Caco-2 (cell line): Measurements from ENCODE around the gene ANP32A. TPM values are rescaled to one million over a fixed set of nuclear protein-coding genes. Genes with fewer than 3 reads are reported as not detected.
"Not testable (repeated sequence)": the region's sequence is repeated elsewhere in the genome, so short reads cannot be mapped to it uniquely, and the experiment has no call there.

ENCODE experiments used
- BruUV-seq: library from RNA; stranded (reverse); fragments of 400-500 nt; replicated peaks from 2 replicates; lab custom pipeline; 2021; lab: Mats Ljungman, UMichigan
- CTCF ChIA-PET: fragments of 300-600 bp; sonication (Branson Sonifier 250); formaldehyde crosslinking; loops from one replicate; lab custom pipeline; 2022; ENCODE audit warnings: antibody characterized with exemption; lab: Charles Lee
- POLR2A ChIA-PET: fragments of 300-600 bp; sonication (Branson Sonifier 250); formaldehyde crosslinking; loops from one replicate; lab custom pipeline; 2022; ENCODE audit warnings: antibody characterized with exemption; lab: Charles Lee
- DNase-seq, 2 experiments: peaks; one replicate each; pipeline versions ENCODE4 v3.0.0 to v3.0.0-alpha.2; 2020 to 2022
- H3K27me3 ChIP-seq: replicated peaks from 2 replicates; pipeline ENCODE4 v1.6.0; 2011; ENCODE audit warnings: low read length; ENCODE audit not compliant: control insufficient read depth, insufficient read depth
- H3K36me3 ChIP-seq: 2 replicates; pipeline ENCODE4 v1.5.1; 2011; ENCODE audit warnings: low read length; ENCODE audit not compliant: control insufficient read depth, insufficient read depth
- H3K4me1 ChIP-seq: fragments of 250-450 bp; sonication (Bioruptor Pico); 2 replicates; pipeline ENCODE4 v1.5.1; 2020; ENCODE audit warnings: mild to moderate bottlenecking
- H3K4me3 ChIP-seq: 2 replicates; pipeline ENCODE4 v1.5.1; 2011; ENCODE audit warnings: low read depth, mild to moderate bottlenecking, control low read depth, low read length
- H3K9me3 ChIP-seq: fragments of 250-450 bp; sonication (Bioruptor Pico); 2 replicates; pipeline ENCODE4 v1.5.1; 2020; ENCODE audit warnings: mild to moderate bottlenecking, moderate library complexity
- H3K27ac Mint-ChIP-seq: one replicate; pipeline ENCODE4 v1.8.0; 2022; ENCODE audit warnings: mixed read lengths; ENCODE audit not compliant: unreplicated experiment
- H3K27me3 Mint-ChIP-seq: one replicate; pipeline ENCODE4 v1.8.0; 2022; ENCODE audit warnings: mixed read lengths; ENCODE audit not compliant: insufficient read depth, unreplicated experiment
- H3K36me3 Mint-ChIP-seq: one replicate; pipeline ENCODE4 v1.8.0; 2022; ENCODE audit warnings: mild to moderate bottlenecking, mixed read lengths; ENCODE audit not compliant: insufficient read depth, unreplicated experiment
- H3K4me1 Mint-ChIP-seq: one replicate; pipeline ENCODE4 v1.8.0; 2022; ENCODE audit warnings: low read depth, mixed read lengths; ENCODE audit not compliant: unreplicated experiment
- H3K4me3 Mint-ChIP-seq: one replicate; pipeline ENCODE4 v1.8.0; 2022; ENCODE audit warnings: mild to moderate bottlenecking, moderate library complexity, mixed read lengths; ENCODE audit not compliant: unreplicated experiment
- H3K9me3 Mint-ChIP-seq: one replicate; pipeline ENCODE4 v1.8.0; 2022; ENCODE audit warnings: mixed read lengths; ENCODE audit not compliant: unreplicated experiment
- CTCF ChIP-seq, 2 experiments: fragments of 200-600 bp in 1 of 2; IDR thresholded peaks; 1 replicate in 1 of 2; 2 replicates in 1 of 2; pipeline versions ENCODE4 v1.5.1 to v1.8.0; 2011 to 2022; ENCODE audit warnings: antibody characterized with exemption in 1 of 2, control low read depth in 1 of 2, inconsistent platforms in 1 of 2, low read depth in 1 of 2, low read length in 1 of 2, mild to moderate bottlenecking in 1 of 2, moderate library complexity in 1 of 2; ENCODE audit not compliant: insufficient read depth in 1 of 2, severe bottlenecking in 1 of 2, unreplicated experiment in 1 of 2
- intact Hi-C: fragments of 100-400 bp; cut with micrococcal nuclease; formaldehyde crosslinking; loops from one replicate; pipeline ENCODE4 v1.10.0; 2022; ENCODE audit not compliant: unreplicated experiment
- total RNA-seq: library from RNA; stranded (reverse); gene quantifications from 2 replicates; pipeline ENCODE4 v1.2.3, GENCODE V29; 2022

Gene ANP32A
- total RNA-seq, 1 experiment from 2014 or later = 169 TPM

- DNase-seq = no peak
- no TSS peak for BruUV-seq
- Histone ChIP-seq H3K9me3 (no peaks in the 10 kb centered on the region), H3K36me3 (no peaks in the 10 kb centered on the region), H3K4me3 (no peak overlapping the region), H3K4me1 (no peaks in the 10 kb centered on the region), H3K27me3 (no peaks in the 10 kb centered on the region)
- H3K4me3 Mint-ChIP-seq = no peak overlapping the region
- no peaks in the 10 kb centered on the region for H3K9me3 Mint-ChIP-seq
- no peak overlapping the region for H3K27ac Mint-ChIP-seq
- peaks cover 17% of the 10 kb centered on the region for H3K27me3 Mint-ChIP-seq
- no peak for TF ChIP-seq CTCF (IDR thresholded peaks at IDR 0.05; ENCODE audit: insufficient read depth in 1 of 2, low read depth in 1 of 2, low read length in 1 of 2, severe bottlenecking in 1 of 2, unreplicated experiment in 1 of 2)
- H3K36me3 Mint-ChIP-seq = no peaks in the 10 kb centered on the region
- POLR2A ChIA-PET = no interaction called here
- intact Hi-C loops = no loop called here
- CTCF ChIA-PET = interaction anchor here (0.7 kb wide), 1 partner anchor 18 kb away, joined by 4 read pairs; no protein-coding TSS in a partner anchor
- no peaks in the 10 kb centered on the region for H3K4me1 Mint-ChIP-seq
These were observed 57.6 kb downstream of the ANP32A start for GRCh38 chr15:68763063-68763462.

GRCh38 chr15:68759982-68760579 lies 60.6 kb downstream of the ANP32A start:
- H3K36me3 ChIP-seq, POLR2A ChIA-PET, H3K4me3 Mint-ChIP-seq, CTCF ChIA-PET, H3K9me3 ChIP-seq, H3K9me3 Mint-ChIP-seq, H3K4me3 ChIP-seq, H3K27me3 ChIP-seq, H3K4me1 Mint-ChIP-seq, BruUV-seq, H3K4me1 ChIP-seq, H3K36me3 Mint-ChIP-seq, H3K27ac Mint-ChIP-seq, intact Hi-C loops, DNase-seq: not testable (repeated sequence)
- H3K27me3 Mint-ChIP-seq = peaks cover 16% of the 10 kb centered on the region

- TF ChIP-seq CTCF (IDR thresholded peaks at IDR 0.05; ENCODE audit: insufficient read depth in 1 of 2, low read depth in 1 of 2, low read length in 1 of 2, severe bottlenecking in 1 of 2, unreplicated experiment in 1 of 2) = no peak
These were observed 65.0 kb downstream of the ANP32A start for GRCh38 chr15:68755731-68756130.

More at GRCh38 chr15:68755731-68756130, 65.0 kb downstream of the ANP32A start:
- Mint-ChIP-seq H3K36me3 (no peaks in the 10 kb centered on the region), H3K4me3 (no peak overlapping the region), H3K9me3 (no peaks in the 10 kb centered on the region), H3K27me3 (peaks cover 10% of the 10 kb centered on the region), H3K27ac (no peak overlapping the region), H3K4me1 (no peaks in the 10 kb centered on the region)
- no peak overlapping the region for H3K4me3 ChIP-seq
- H3K27me3 ChIP-seq = no peaks in the 10 kb centered on the region
- ChIA-PET CTCF (no interaction called here), POLR2A (no interaction called here)
- no peaks in the 10 kb centered on the region for H3K4me1 ChIP-seq
- intact Hi-C loops = no loop called here
- DNase-seq = no peak
- no TSS peak for BruUV-seq
- H3K36me3 ChIP-seq = no peaks in the 10 kb centered on the region
- H3K9me3 ChIP-seq = no peaks in the 10 kb centered on the region
